Measurements from ENCODE around the gene TM9SF4. TPM values are rescaled to one million over a fixed set of nuclear protein-coding genes. Genes with fewer than 3 reads are reported as not detected.
A peak's percentile ranks its signal among the peaks of the same experiment; 100 is the strongest.
"Not testable (repeated sequence)": the region's sequence is repeated elsewhere in the genome, so short reads cannot be mapped to it uniquely, and the experiment has no call there.

The TM9SF4 gene
- total and polyA plus RNA-seq, 5 experiments from 2014 or later: 31.5 to 44.3 (median 42.6) TPM

DNA sequence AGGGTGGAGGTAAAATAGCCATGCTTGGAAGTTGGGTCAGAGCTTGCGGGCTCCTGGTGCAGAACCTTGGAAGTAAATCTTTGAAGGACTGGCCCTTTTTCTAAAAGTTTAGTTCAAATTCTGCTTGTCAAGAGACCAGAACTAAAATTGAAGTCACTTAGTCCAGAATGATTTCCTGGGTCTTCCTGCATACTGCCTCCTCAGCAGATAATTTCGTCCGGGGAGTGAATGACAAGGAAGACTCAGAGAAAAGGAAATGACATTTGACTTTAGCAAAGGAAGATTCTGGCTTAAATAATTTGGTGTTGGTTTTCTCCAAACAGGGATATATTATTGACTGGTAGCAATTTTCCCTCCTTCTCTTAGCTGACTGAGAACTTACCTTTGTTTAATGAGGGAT is 1.2 kb downstream of the TM9SF4 start:
- POLR2A ChIA-PET: interaction anchor here (0.6 kb wide), 1 partner anchor 174 kb away, joined by 3 read pairs; no protein-coding TSS in a partner anchor
- Mint-ChIP-seq H3K27ac (peak overlapping the region; percentile 97 to 100 (median 100)), H3K4me1 (peaks cover 20 to 58% (median 49%) of the 10 kb centered on the region in 4 donors), H3K9me3 (no peaks in the 10 kb centered on the region), H3K27me3 (no peaks in the 10 kb centered on the region), H3K36me3 (peaks cover 0 to 21% (median 0%) of the 10 kb centered on the region in 3 donors), H3K4me3 (peak overlapping the region; percentile 86 to 100 (median 96))
- DNase-seq: no peak
- ATAC-seq: no peak

DNA sequence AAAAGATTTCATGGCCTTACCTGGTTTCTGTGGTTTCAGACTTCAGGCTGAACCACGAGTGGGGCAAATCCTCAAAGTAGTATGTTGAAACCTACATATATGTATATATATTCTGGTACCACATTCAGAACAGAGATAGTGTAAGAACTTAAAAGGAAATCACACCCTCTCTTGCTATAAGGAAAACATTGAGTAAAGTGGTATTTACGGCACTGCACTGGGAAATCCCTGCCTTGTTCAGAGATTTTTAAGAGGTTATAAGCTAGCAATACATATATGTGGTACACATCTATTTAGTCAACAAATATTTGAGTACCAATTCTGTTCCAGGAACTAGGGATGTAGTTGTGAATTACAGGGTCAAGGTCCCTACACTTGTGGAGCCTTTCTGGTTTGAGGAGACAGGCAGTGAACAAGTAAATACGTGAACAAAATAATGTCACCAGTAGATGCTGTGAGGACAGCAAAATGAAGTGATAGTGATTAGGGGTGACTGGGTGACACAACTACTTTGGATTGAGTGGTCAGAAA is 1.7 kb downstream of the TM9SF4 start:
- POLR2A ChIA-PET: interaction anchor here (0.6 kb wide), 1 partner anchor 174 kb away, joined by 3 read pairs; no protein-coding TSS in a partner anchor
- Mint-ChIP-seq H3K27me3 (no peaks in the 10 kb centered on the region), H3K27ac (peak overlapping the region in 9 of 10 donors; percentile 9 to 100 (median 97)), H3K36me3 (peaks cover 0 to 24% (median 0%) of the 10 kb centered on the region in 3 donors), H3K4me1 (peaks cover 22 to 62% (median 52%) of the 10 kb centered on the region in 4 donors), H3K9me3 (no peaks in the 10 kb centered on the region), H3K4me3 (peak overlapping the region in 9 of 10 donors; percentile 86 to 100 (median 98))
- DNase-seq (no peak), ATAC-seq (no peak)

DNA sequence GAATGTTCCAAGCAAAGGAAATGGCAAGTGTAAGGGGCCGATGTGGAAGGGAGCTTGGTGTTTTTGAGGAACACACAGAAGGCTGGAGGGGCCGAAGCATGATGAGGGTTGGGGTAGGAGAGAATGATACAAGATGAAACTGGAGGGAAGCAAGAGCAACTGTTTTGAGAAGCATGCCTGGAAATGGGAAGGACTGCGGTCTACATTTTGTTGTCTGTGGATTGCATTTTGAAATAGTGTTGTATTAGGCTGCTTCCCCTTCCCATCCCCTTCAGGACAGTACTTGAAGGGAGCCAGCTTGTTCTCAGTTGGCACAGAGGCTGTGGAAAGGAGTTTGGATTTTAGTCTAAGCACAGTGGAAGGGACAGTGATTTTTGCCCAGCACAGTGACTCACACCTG is 2.2 kb downstream of the TM9SF4 start:
- ATAC-seq: no peak
- no peaks in the 10 kb centered on the region for H3K27me3 Mint-ChIP-seq
- peaks cover 0 to 27% (median 0%) of the 10 kb centered on the region in 3 donors for H3K36me3 Mint-ChIP-seq
- H3K9me3 Mint-ChIP-seq: no peaks in the 10 kb centered on the region
- peaks cover 25 to 67% (median 57%) of the 10 kb centered on the region in 4 donors for H3K4me1 Mint-ChIP-seq
- POLR2A ChIA-PET: no interaction called here
- DNase-seq: no peak
- H3K4me3 Mint-ChIP-seq: peak overlapping the region in 9 of 10 donors; percentile 5 to 100 (median 52)
- peak overlapping the region in 8 of 10 donors; percentile 14 to 99 (median 62) for H3K27ac Mint-ChIP-seq

DNA sequence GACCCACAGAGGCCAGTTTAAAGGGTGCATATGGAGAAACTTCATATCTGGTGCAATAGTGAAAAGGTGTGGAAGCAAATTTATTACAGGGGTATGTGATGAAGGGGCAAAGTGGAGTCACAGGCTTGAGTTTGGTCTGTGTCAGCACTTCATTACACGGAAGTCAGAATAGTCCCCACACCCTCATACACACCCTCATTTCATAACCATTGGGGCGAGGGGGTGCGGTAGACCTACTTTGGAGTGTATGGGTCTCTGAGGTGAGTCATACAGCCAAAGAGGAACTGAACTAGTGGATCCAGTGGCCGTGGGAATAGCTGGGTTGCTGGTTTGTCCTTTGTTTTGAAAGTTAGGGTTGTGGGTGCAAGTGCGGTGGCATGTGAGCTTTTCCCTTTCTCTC is 3.3 kb downstream of the TM9SF4 start:
- ATAC-seq (no peak), DNase-seq (no peak)
- Mint-ChIP-seq H3K27me3 (no peaks in the 10 kb centered on the region), H3K4me3 (peak overlapping the region in 2 of 10 donors; percentile 7 to 58), H3K36me3 (peaks cover 0 to 27% (median 0%) of the 10 kb centered on the region in 3 donors), H3K27ac (peak overlapping the region in 2 of 10 donors; percentile 3 to 99), H3K9me3 (no peaks in the 10 kb centered on the region), H3K4me1 (peaks cover 27 to 78% (median 65%) of the 10 kb centered on the region in 4 donors)
- POLR2A ChIA-PET: no interaction called here

DNA sequence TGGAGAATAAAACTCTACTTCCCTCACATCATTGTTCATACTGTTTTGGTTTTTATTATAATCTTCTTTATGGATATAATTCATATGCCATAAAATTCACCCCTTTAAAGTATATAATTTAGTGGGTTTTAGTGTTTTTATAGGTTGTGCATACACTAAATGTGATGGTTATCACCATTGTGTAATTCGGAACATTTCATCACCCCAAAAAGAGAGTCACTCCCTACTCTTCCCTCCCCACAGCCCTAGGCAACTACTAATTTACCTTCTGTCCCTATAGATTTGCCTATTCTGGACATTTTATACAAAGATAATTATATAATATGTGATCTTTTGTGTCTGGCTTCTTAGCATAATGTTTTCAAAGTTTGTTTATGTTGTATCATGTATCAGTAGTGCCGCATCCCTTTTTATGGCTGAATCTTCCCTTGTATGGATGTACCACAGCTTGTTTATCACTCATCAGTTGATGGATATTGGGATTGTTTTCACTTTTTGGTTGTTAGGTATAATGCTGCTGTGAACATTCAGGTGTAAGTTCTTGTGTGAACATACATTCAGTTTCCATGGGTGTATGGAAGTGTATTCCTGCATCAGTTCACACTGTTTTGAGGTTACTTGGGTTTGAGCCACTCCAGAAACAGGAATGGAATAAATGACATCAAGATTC is 4.2 kb downstream of the TM9SF4 start:
- Mint-ChIP-seq H3K4me1 (peaks cover 27 to 81% (median 66%) of the 10 kb centered on the region in 4 donors), H3K9me3 (no peaks in the 10 kb centered on the region), H3K36me3 (peaks cover 0 to 27% (median 0%) of the 10 kb centered on the region in 3 donors), H3K4me3 (peak overlapping the region in 1 of 10 donors; percentile 29), H3K27ac (peak overlapping the region in 3 of 10 donors; percentile 3 to 15 (median 3)), H3K27me3 (no peaks in the 10 kb centered on the region)
- no peak for DNase-seq
- no peak for ATAC-seq
- POLR2A ChIA-PET: no interaction called here

DNA sequence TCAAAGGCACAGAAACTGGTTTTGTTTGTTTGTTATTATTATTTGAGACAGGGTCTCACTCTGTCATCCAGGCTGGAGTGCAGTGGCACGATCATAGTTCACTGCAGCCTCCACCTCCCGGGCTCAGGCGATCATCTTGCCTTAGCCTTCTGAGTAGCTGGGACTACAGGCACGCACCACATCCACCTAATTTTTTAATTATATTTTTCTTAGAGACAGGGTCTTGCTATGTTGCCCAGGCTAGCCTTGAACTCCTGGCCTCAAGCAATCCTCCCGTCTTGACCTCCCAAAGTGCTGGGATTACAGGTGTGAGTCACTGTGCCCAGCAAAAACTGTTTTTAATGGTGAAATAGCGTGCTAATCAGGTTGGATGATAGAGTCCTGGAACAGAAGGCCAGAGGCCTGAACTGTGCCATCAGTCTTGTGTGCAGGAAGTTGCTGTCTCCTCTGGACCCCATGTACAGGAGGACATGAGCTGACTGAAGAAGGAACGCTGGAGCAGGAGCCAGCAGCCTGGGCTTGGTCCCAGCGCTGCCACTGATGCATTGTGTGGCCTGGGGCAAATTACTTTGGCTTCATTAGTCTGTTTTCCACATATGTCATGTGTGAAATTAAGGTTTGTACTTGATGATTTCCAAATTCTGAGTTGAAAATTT is 4.9 kb downstream of the TM9SF4 start:
- POLR2A ChIA-PET: no interaction called here
- Mint-ChIP-seq H3K9me3 (no peaks in the 10 kb centered on the region), H3K27ac (peak overlapping the region in 1 of 10 donors; percentile 15), H3K4me3 (peak overlapping the region in 1 of 10 donors; percentile 6), H3K36me3 (peaks cover 0 to 27% (median 0%) of the 10 kb centered on the region in 3 donors), H3K4me1 (peaks cover 27 to 79% (median 67%) of the 10 kb centered on the region in 4 donors), H3K27me3 (no peaks in the 10 kb centered on the region)
- no peak for DNase-seq
- no peak for ATAC-seq

DNA sequence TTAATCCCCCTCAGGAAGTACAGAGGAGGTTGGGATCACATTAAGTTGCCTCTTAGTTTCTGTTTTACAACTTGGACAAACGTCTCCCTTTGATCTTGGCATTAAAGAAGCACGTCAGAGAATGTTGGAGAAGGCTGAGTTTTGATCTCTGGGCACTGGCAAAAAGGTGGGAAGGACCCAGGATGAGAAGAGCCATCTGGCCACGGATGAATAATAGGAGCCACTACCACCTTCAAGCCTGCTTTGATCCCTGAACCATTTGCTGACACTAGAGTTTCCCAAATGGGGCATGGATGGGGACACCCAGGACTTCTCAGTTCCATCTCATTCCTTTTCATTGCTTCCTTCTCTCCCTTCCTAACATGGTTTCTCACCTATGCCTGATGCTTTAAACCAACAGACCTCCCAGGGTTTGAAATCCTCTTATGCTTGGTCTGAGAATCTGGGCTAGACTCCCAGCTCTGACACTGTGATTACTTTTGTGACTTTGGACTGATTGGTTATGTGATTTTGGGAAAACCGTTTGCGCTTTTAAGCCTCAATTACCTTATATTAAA is 5.8 kb downstream of the TM9SF4 start:
- ATAC-seq (no peak), DNase-seq (no peak)
- Mint-ChIP-seq H3K27ac (peak overlapping the region in 2 of 10 donors; percentile 2 to 56), H3K4me1 (peaks cover 25 to 76% (median 61%) of the 10 kb centered on the region in 4 donors), H3K4me3 (no peak overlapping the region), H3K36me3 (peaks cover 0 to 27% (median 0%) of the 10 kb centered on the region in 3 donors), H3K27me3 (no peaks in the 10 kb centered on the region), H3K9me3 (no peaks in the 10 kb centered on the region)
- POLR2A ChIA-PET: no interaction called here

DNA sequence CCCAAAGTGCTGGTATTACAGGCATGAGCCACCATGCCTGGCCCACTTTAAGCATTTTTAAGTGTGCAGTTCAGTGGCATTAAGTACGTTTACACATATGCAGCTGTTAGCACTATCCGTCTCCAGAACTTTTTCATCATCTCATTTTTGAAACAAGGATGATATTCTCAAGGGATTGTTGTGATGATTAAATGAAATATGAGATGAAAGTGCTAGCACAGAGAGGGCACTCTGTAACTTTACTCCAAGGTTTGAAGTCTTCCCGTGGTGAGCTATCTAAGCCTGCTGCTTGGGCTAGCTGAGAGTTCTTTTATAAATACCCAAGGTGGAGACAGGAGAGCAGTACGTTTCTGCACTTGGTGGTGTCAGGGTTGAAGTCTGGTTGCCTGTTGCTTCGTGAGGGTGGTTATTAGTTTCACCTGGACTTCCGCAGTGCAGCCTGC is 6.6 kb downstream of the TM9SF4 start:
- POLR2A ChIA-PET: interaction anchor here (0.7 kb wide), 3 partner anchors 30 to 1608 kb away, joined by 3 to 8 read pairs (median 4); no protein-coding TSS in a partner anchor
- no peak for ATAC-seq

DNA sequence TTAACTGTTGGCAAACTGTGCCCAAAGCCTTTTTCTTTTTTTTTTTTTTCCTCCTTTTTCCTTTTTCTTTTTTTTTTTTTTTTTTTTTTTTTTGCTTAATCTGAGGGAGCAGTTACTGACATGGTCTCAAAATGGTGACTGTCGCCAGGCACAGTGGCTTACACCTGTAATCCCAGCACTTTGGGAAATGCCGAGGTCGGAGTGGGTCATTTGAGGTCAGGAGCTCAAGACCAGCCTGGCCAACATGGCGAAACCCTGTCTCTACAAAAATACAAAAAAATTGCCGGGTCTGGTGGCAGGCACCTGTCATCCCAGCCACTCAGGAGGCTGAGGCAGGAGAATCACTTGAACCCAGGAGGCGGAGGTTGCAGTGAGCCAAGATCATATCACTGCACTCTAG is 7.3 kb downstream of the TM9SF4 start:
- POLR2A ChIA-PET: interaction anchor here (0.7 kb wide), 3 partner anchors 30 to 1608 kb away, joined by 3 to 8 read pairs (median 4); no protein-coding TSS in a partner anchor
- Mint-ChIP-seq H3K36me3 (peaks cover 0 to 22% (median 0%) of the 10 kb centered on the region in 3 donors), H3K27ac (peak overlapping the region in 1 of 10 donors; percentile 41), H3K4me1 (peaks cover 18 to 65% (median 47%) of the 10 kb centered on the region in 4 donors)
- not testable (repeated sequence) for H3K27me3 Mint-ChIP-seq, ATAC-seq, H3K4me3 Mint-ChIP-seq, DNase-seq, H3K9me3 Mint-ChIP-seq

More for the DNA sequence above, 6.6 kb downstream of the TM9SF4 start:
- Mint-ChIP-seq H3K27ac (peak overlapping the region in 3 of 10 donors; percentile 13 to 36 (median 22)), H3K4me3 (peak overlapping the region in 2 of 10 donors; percentile 14 to 16), H3K9me3 (no peaks in the 10 kb centered on the region), H3K4me1 (peaks cover 25 to 72% (median 54%) of the 10 kb centered on the region in 4 donors), H3K36me3 (peaks cover 0 to 27% (median 0%) of the 10 kb centered on the region in 3 donors), H3K27me3 (no peaks in the 10 kb centered on the region)
- DNase-seq: no peak

DNA sequence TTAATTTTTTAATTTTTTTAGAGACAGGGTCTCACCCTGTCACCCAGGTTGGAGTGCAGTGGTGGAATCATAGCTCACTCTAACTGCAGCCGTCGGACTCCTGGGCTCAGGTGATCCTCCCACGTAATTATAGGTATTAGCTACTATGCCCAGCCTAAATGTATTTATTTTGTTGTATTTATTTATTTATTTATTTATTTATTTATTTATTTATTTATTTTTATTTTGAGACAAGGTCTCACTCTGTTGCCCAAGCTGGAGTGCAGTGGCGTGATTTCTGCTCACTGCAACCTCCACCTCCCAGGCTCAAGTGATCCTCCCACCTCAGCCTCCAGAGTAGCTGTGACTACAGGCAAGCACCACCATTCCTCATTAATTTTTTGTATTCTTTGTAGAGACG is 8.9 kb downstream of the TM9SF4 start:
- POLR2A ChIA-PET, DNase-seq, H3K27ac Mint-ChIP-seq, H3K27me3 Mint-ChIP-seq, H3K4me3 Mint-ChIP-seq, ATAC-seq, H3K9me3 Mint-ChIP-seq: not testable (repeated sequence)
- Mint-ChIP-seq H3K4me1 (peaks cover 11 to 49% (median 37%) of the 10 kb centered on the region in 4 donors), H3K36me3 (peaks cover 0 to 18% (median 3%) of the 10 kb centered on the region in 3 donors)

DNA sequence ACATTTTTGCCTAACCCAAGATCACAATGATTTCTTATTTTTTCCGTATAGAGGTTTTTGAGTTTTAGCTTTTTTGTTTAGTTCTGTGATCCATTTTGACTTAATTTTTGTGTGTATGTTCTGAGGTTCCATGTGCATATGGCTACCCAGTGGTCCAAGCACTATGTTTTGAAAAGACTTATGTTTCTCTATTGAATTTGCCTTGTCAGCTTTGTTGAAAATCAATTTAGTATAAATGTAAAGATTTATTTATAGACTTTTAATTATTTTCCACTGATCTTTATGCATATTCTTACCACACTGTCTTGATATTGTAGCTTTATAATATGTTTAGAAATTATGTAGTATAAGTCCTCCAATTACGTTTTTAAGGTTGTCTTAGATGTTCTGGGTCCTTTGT is 10.2 kb downstream of the TM9SF4 start:
- Mint-ChIP-seq H3K4me1 (peaks cover 13 to 41% (median 27%) of the 10 kb centered on the region in 4 donors), H3K9me3 (no peaks in the 10 kb centered on the region), H3K36me3 (peaks cover 0 to 20% (median 3%) of the 10 kb centered on the region in 3 donors), H3K27ac (no peak overlapping the region), H3K27me3 (no peaks in the 10 kb centered on the region), H3K4me3 (no peak overlapping the region)
- ATAC-seq (no peak), DNase-seq (no peak)
- POLR2A ChIA-PET: no interaction called here

DNA sequence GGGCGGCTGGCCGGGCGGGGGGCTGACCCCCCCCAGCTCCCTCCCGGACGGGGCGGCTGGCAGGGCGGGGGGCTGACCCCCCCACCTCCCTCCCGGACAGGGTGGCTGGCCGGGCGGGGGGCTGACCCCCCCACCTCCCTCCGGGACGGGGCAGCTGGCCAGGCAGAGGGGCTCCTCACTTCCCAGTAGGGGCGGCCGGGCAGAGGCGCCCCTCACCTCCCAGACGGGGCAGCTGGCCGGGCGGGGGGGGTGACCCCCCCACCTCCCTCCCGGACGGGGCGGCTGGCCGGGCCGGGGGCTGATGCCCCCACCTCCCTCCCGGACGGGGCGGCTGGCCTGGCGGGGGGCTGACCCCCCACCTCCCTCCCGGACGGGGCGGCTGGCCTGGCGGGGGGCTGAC is 12.4 kb downstream of the TM9SF4 start:
- H3K4me3 Mint-ChIP-seq, DNase-seq, H3K9me3 Mint-ChIP-seq, POLR2A ChIA-PET, ATAC-seq, H3K27ac Mint-ChIP-seq, H3K27me3 Mint-ChIP-seq: not testable (repeated sequence)
- H3K36me3 Mint-ChIP-seq: peaks cover 0 to 12% (median 3%) of the 10 kb centered on the region in 3 donors
- H3K4me1 Mint-ChIP-seq: peaks cover 6 to 24% (median 12%) of the 10 kb centered on the region in 4 donors
